OCI-LY1 (cell line): ENCODE data around the gene TNFAIP8.

ENCODE experiments used
- EZH2 ChIP-seq: fragments of 200-600 bp; sonication (generic), shearing (Covaris generic); IDR thresholded peaks from 2 replicates; pipeline ENCODE4 v1.8.0; 2017; ENCODE audit warnings: borderline replicate concordance, mixed run types, mild to moderate bottlenecking, antibody characterized with exemption, low read length, moderate library complexity, mixed read lengths
- TF ChIP-seq, protein P1 (sequence below): fragments of 200-600 bp; sonication (generic), shearing (Covaris generic); IDR thresholded peaks from 2 replicates; pipeline ENCODE4 v1.5.1; 2017; ENCODE audit warnings: mild to moderate bottlenecking, antibody characterized with exemption, low read length, moderate library complexity, mixed read lengths

DNA sequence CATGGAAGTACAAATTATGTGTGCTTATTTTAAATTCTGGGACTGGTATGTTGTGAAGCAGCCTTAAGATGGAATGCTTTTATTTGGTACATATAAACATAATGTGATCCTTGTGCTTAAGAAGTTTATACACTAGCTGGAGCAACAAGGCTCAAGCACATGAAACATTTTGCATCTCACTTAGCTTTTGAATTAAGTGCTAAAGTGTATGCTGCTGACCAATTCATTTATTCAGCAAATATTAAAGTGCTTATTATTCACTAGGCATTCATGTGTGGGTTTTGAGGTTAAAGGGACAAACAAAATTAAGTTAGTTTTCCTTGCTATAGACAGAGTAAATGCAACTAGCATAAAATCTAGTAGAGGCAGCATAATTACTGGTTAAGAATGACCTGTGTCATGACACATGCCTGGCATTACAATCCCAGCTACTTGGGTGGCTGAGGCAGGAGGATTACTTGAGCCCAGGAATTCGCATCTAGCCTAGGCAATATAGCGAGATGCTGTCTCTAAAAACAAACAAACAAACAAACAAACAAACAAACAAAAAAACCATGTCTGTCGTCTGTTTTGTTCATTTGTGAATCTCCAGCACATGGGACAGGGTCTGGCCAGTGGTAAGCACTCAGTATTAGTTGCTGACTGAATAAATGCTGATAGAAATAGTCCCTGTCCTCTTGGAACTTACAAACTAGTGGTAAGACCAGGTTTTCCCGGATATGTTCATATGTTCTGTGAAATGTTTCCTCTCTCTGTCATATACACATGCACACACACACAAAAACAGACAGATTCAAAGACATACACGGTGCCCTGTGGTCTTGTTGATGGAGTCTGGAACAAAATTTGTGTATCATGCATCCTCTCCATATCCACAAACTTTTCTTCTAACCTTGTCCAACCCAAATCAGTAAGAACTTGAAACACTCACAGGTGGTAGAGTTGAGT, 41.9 kb upstream of the TNFAIP8 start:
- TF ChIP-seq, protein P1, sequence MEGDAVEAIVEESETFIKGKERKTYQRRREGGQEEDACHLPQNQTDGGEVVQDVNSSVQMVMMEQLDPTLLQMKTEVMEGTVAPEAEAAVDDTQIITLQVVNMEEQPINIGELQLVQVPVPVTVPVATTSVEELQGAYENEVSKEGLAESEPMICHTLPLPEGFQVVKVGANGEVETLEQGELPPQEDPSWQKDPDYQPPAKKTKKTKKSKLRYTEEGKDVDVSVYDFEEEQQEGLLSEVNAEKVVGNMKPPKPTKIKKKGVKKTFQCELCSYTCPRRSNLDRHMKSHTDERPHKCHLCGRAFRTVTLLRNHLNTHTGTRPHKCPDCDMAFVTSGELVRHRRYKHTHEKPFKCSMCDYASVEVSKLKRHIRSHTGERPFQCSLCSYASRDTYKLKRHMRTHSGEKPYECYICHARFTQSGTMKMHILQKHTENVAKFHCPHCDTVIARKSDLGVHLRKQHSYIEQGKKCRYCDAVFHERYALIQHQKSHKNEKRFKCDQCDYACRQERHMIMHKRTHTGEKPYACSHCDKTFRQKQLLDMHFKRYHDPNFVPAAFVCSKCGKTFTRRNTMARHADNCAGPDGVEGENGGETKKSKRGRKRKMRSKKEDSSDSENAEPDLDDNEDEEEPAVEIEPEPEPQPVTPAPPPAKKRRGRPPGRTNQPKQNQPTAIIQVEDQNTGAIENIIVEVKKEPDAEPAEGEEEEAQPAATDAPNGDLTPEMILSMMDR, result no peak
- no peak for TF ChIP-seq EZH2
